Liver (tissue), 9 donors: ENCODE measurements around the gene CRYAA. TPM values are rescaled to one million over a fixed set of nuclear protein-coding genes. Genes with fewer than 3 reads are reported as not detected.
"Not testable (repeated sequence)": the region's sequence is repeated elsewhere in the genome, so short reads cannot be mapped to it uniquely, and the experiment has no call there.

Source experiments
- DNase-seq: peaks from one replicate; pipeline ENCODE4 v3.0.0-alpha.2; 2017; ENCODE audit warnings: low spot score
- H3K27ac ChIP-seq, 2 donors: one replicate each; pipeline ENCODE4 v1.7.0; 2013; ENCODE audit warnings: inconsistent platforms in 2 of 2, low read length in 2 of 2, control low read depth in 1 of 2, low read depth in 1 of 2, mild to moderate bottlenecking in 1 of 2
- H3K27me3 ChIP-seq, 4 donors: one replicate each; pipeline versions ENCODE4 v1.6.1 to v1.7.0; 2013; ENCODE audit warnings: low read length in 3 of 4, inconsistent platforms in 1 of 4, mild to moderate bottlenecking in 1 of 4, moderate library complexity in 1 of 4; ENCODE audit not compliant: control insufficient read depth in 4 of 4, insufficient read depth in 4 of 4
- H3K36me3 ChIP-seq, 4 donors: one replicate each; pipeline versions ENCODE4 v1.6.1 to v1.7.0; 2013; ENCODE audit warnings: low read length in 3 of 4, mild to moderate bottlenecking in 3 of 4, low read depth in 1 of 4, moderate library complexity in 1 of 4; ENCODE audit not compliant: control insufficient read depth in 4 of 4, insufficient read depth in 3 of 4
- H3K4me1 ChIP-seq, 4 donors: one replicate each; pipeline versions ENCODE4 v1.6.1 to v1.7.0; 2013; ENCODE audit warnings: low read length in 3 of 4, mild to moderate bottlenecking in 3 of 4, moderate library complexity in 1 of 4; ENCODE audit not compliant: control insufficient read depth in 4 of 4, insufficient read depth in 4 of 4
- H3K4me3 ChIP-seq, 3 donors: one replicate each; pipeline versions ENCODE4 v1.6.1 to v1.7.0; 2013; ENCODE audit warnings: low read length in 3 of 3, control low read depth in 1 of 3, low read depth in 1 of 3, mild to moderate bottlenecking in 1 of 3
- H3K9ac ChIP-seq, 2 donors: one replicate each; pipeline ENCODE4 v1.7.0; 2013; ENCODE audit warnings: low read length in 2 of 2, mild to moderate bottlenecking in 2 of 2, moderate library complexity in 2 of 2, control low read depth in 1 of 2, low read depth in 1 of 2
- H3K9me3 ChIP-seq, 4 donors: one replicate each; pipeline versions ENCODE4 v1.6.1 to v1.7.0; 2013; ENCODE audit warnings: low read length in 3 of 4; ENCODE audit not compliant: control insufficient read depth in 4 of 4
- HNF4A ChIP-seq, 2 donors: conservative IDR thresholded peaks; 2 replicates each; pipeline ENCODE4 v1.6.1; 2016; ENCODE audit warnings: antibody characterized with exemption in 2 of 2, mild to moderate bottlenecking in 2 of 2
- WGBS: extraction: QIAGEN DNeasy Blood & Tissue Kit; methylation state at CpG from one replicate; pipeline ENCODE4 v1.1.7; 2013; 5-methylcytosine and 5-hydroxymethylcytosine counted together
- polyA plus RNA-seq, 2 donors: library from polyadenylated mRNA; stranded (reverse) in 1 of 2; unstranded in 1 of 2; fragments of 200-250 nt in 1 of 2; fragments of >200 nt in 1 of 2; fragmentation: Nextera tagmentation in 1 of 2; extraction: Ambion mirVana in 1 of 2; gene quantifications; one replicate each; pipeline versions ENCODE4 v1.2.1 to v1.2.3, GENCODE V29; 2013 to 2015
- total RNA-seq, 2 donors: library from RNA; depleted of rRNA; stranded (reverse); fragments of >200 nt; gene quantifications; one replicate each; pipeline ENCODE4 v1.2.3, GENCODE V29; 2014
- donor health status: healthy.
- donor health status: healthy.
- donor health status: healthy.
- donor health status: healthy.
- donor health status: healthy.

CRYAA gene
- total and polyA plus RNA-seq, 4 donors = 0.57 to 1.9 (median 0.84) TPM; not detected in 1

GRCh38 chr21:43169230-43169886 lies 550 bp downstream of the CRYAA start:
- H3K9ac ChIP-seq, H3K27me3 ChIP-seq, H3K36me3 ChIP-seq, H3K4me1 ChIP-seq, H3K4me3 ChIP-seq, H3K9me3 ChIP-seq, DNase-seq, H3K27ac ChIP-seq: not testable (repeated sequence)
- WGBS = 34% methylated on average over 6 of the region's 23 CpGs
- TF ChIP-seq HNF4A (conservative IDR thresholded peaks at IDR 0.05) = peak in 1 of 2 donors; percentile 17

- not testable (repeated sequence) for H3K9me3 ChIP-seq, H3K4me3 ChIP-seq, H3K9ac ChIP-seq, H3K4me1 ChIP-seq, DNase-seq, H3K27ac ChIP-seq, H3K36me3 ChIP-seq, H3K27me3 ChIP-seq
- WGBS = 33% methylated on average over 1 of the region's 10 CpGs
Measured at GRCh38 chr21:43169891-43170290, 1.1 kb downstream of the CRYAA start.

- H3K27me3 ChIP-seq, H3K27ac ChIP-seq, DNase-seq, H3K4me3 ChIP-seq, H3K9me3 ChIP-seq, H3K4me1 ChIP-seq, H3K36me3 ChIP-seq, H3K9ac ChIP-seq: not testable (repeated sequence)
- WGBS = no CpG with 5 or more reads among the region's 29 CpGs
Measured at GRCh38 chr21:43172812-43173211, 4.0 kb downstream of the CRYAA start.

GRCh38 chr21:43173438-43173837 lies 4.6 kb downstream of the CRYAA start:
- not testable (repeated sequence) for H3K36me3 ChIP-seq, H3K27ac ChIP-seq, DNase-seq, H3K4me3 ChIP-seq, H3K27me3 ChIP-seq, H3K4me1 ChIP-seq, H3K9me3 ChIP-seq, H3K9ac ChIP-seq
- WGBS = no CpG with 5 or more reads among the region's 18 CpGs

DNA sequence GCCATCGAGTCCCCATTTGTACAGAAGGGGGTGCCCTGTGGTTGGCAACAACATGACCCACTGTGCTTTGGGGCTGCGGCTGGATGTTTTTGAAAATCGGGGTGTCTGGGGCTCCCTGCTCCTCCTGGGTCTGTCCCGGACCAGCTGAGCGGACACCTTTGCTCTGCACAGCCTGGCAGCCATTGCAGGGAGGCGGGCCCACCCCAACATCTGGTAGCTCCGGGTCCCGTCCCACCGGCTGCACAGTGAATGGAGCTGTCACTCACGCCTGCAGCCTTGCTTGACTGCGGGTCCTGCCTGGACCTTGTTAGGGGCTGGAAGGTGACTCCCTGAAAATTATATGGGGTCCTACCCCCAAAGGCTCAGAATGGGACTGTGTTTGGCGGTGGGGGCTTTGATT lies 5.1 kb downstream of the CRYAA start:
- not testable (repeated sequence) for H3K4me1 ChIP-seq, H3K9me3 ChIP-seq, DNase-seq, H3K4me3 ChIP-seq, H3K36me3 ChIP-seq, H3K27ac ChIP-seq, H3K27me3 ChIP-seq, H3K9ac ChIP-seq
- 92% methylated on average over 6 of the region's 12 CpGs for WGBS

- not testable (repeated sequence) for H3K9me3 ChIP-seq, DNase-seq, H3K27ac ChIP-seq, H3K27me3 ChIP-seq, H3K9ac ChIP-seq, H3K36me3 ChIP-seq, H3K4me1 ChIP-seq, H3K4me3 ChIP-seq
- no CpG with 5 or more reads among the region's 4 CpGs for WGBS
Measured at GRCh38 chr21:43174998-43175397, 6.2 kb downstream of the CRYAA start.

DNA sequence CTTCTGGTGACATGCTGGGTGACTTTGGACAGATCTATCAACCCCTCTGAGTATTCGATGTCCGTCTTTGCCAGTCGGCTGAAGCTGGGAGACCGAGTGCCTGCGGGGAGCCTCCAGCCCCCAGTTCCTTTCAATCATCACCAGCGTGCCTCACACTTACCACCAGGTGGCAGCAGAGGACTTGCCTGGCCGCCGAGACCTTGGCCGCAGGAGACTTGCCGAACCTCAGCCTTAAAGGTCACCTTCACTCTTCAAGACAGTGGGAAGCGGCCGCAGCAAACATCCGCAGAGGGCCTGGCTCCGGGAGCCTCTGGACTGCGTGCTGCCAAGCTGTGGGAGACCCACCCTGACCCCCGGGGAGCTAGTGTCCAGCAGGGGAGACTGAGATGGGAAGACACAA lies 7.8 kb downstream of the CRYAA start:
- H3K27me3 ChIP-seq, H3K36me3 ChIP-seq, H3K4me1 ChIP-seq, DNase-seq, H3K9me3 ChIP-seq, H3K27ac ChIP-seq, H3K4me3 ChIP-seq, H3K9ac ChIP-seq: not testable (repeated sequence)
- WGBS = no CpG with 5 or more reads among the region's 16 CpGs

DNA sequence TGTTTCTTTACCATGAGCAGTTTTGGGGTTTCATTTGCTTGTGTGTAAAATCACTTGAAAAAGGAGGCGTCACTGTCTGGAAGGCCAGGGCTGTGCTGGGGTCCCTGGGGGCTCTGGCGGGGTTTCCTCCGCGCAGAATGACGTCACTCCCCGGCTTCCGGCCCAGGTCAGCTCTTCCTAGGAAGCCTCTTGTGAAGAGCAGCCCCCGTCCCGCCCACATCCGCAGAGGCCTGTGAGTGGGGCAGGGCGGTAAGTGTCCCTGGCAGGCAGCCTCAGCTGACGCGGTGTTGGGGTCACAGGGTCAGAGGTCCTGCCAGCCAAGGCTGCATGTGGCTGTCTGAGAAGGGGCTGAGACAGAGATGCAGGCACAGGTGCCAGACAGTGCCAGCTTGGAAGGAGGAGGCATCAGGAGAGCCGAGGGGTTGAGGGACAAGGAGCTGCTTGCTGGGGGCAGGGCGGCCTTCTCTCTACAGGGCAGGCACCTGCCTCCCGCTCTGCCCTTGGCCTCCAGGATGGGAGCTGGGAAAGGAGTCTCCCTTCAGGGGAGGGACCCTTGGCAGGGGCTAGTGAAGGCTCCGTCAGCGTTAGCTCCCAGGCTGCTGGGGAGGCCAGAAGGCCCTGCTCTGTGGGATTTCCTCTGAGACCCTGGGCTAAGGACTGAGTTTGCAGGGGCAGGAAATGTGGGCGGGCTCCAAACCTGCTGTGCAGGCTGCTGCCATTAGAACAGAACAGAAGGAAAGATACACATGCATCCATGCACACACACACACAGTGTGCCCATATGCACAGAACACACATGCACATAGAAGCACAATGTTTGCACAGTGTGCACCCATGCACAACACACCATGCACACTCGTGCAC lies 8.5 kb downstream of the CRYAA start:
- H3K27me3 ChIP-seq, DNase-seq, H3K4me3 ChIP-seq, H3K4me1 ChIP-seq, H3K9ac ChIP-seq, H3K9me3 ChIP-seq, H3K36me3 ChIP-seq, H3K27ac ChIP-seq: not testable (repeated sequence)
- WGBS = no CpG with 5 or more reads among the region's 20 CpGs
